ENCODE data around the gene FHIT.

- TF ChIP-seq CTCF (IDR thresholded peaks at IDR 0.05; ENCODE audit: insufficient read depth, low read length, poor library complexity, severe bottlenecking) (no peak), EZH2phosphoT487 (conservative IDR thresholded peaks at IDR 0.05; ENCODE audit: low read length) (no peak)
Measured at GRCh38 chr3:61136191-61136590, 115.1 kb downstream of the FHIT start.
